Fibroblast of skin of left biceps (primary cell): ENCODE data around the gene BCL2L15.

Source experiments
- DNase-seq, 2 experiments: peaks; one replicate each; pipeline ENCODE4 v3.0.0-alpha.2; 2013; ENCODE audit warnings: low read depth in 2 of 2

The BCL2L15 gene

DNA sequence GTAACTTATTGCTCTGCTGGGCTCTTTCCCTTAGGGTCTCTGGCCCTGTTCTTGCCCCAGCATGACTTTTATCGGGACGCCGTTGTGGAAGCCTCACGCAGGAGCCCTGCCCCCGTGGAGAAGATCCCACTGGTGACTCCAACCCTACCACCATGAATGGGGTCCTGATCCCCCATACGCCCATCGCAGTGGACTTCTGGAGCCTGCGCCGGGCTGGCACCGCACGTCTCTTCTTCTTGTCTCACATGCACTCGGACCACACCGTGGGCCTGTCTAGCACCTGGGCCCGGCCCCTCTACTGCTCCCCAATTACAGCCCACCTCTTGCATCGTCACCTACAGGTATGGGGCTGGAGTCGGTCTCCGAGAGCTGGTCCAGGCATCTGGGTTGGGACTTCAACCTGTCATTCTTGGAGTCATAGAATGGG lies 18.1 kb upstream of the BCL2L15 start:
- DNase-seq = no peak

DNA sequence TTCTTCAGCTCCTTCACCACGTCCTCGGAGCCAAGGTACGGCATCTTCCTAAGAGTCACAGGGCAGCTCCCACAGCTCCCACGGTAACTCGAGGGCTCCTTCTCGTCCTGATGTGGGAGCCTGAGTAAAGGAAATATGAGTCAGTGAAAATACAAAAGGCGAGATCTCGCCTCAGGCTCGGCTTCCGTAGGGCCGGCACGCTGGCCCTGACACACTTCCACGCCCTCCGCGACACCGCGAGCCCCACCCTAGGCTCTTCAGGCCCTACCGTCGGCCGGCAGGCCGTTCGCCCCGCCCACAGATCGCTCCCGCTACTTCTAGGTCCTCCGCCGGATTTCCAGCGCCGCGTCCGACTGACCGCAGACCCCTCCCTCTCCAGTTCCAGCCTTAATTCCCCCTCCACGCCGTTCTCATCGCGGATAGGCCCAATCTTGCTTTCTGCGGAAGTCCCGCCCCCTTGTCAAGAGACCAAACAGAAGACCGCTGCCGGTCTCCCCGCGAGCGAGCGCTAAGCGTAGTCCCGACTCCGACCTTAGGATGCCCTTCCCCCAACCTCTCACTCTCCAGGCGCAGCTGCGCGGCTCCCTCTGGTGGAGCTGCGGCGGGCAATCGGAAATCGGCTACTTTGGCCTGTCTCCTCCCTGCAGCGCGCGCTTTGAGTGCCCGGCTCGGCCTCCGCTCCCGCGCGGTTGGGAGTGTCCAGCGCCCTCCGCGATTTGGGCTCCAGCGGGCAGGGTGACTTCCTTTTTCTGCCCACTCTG lies 17.5 kb upstream of the BCL2L15 start, which contains the start of the genes AP4B1 and DCLRE1B:
AP4B1 (minus strand) TSS at position 126 of the 761 bp plus-strand sequence; CDS start at position 44, 82 bp downstream.
DCLRE1B (plus strand) TSS at position 653 of the 761 bp plus-strand sequence. CDS start 261 bp downstream, outside the sequence.
- DNase-seq = peak; percentile 99 to 100

GRCh38 chr1:113904293-113904673 lies 16.9 kb upstream of the BCL2L15 start:
- DNase-seq = no peak

- no peak for DNase-seq
These were observed 16.3 kb upstream of the BCL2L15 start for GRCh38 chr1:113903501-113904292.

GRCh38 chr1:113901191-113901590 lies 13.8 kb upstream of the BCL2L15 start:
- DNase-seq = no peak

GRCh38 chr1:113899111-113899510 lies 11.7 kb upstream of the BCL2L15 start:
- DNase-seq = no peak

- DNase-seq = no peak
These were observed 10.9 kb upstream of the BCL2L15 start for GRCh38 chr1:113898241-113898814.

DNA sequence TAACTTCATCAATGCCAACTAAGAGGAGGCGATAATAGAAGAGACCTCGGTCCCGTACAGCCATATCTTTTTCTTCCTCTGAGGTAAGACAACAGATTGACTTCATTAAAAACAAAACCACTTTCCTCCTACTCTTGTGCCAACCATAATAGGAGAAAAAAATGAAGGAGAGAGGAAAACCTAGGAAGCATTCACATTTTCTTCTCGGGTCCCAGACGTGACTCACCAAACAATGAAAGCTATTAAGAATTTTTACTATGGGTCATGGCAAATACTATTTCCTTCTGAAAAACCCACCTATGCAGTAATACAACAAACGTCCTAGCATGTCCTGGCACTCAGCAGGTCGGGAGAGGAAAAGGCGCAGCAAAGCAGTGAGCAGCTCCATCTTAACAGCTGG lies 8.6 kb upstream of the BCL2L15 start:
- DNase-seq = no peak

GRCh38 chr1:113895098-113895497 lies 7.7 kb upstream of the BCL2L15 start:
- DNase-seq = no peak

DNA sequence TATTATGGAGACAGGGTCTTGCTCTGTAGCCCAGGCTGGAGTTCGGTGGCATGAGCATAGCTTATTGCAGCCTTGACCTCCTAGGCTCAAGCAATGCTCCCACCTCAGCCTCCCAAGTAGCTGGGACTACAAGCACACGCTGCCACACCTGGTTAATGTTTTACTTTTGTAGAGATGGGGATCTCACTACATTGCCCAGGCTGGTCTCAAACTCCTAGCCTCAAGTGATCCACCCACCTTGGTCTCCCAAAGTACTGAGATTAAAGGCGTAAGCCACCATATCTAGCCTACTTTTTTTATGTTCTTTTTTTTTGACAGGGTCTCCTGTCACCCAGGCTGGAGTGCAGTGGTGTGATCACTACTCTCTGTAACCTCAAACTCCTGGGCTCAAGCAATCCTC lies 5.9 kb upstream of the BCL2L15 start:
- DNase-seq = no peak

DNA sequence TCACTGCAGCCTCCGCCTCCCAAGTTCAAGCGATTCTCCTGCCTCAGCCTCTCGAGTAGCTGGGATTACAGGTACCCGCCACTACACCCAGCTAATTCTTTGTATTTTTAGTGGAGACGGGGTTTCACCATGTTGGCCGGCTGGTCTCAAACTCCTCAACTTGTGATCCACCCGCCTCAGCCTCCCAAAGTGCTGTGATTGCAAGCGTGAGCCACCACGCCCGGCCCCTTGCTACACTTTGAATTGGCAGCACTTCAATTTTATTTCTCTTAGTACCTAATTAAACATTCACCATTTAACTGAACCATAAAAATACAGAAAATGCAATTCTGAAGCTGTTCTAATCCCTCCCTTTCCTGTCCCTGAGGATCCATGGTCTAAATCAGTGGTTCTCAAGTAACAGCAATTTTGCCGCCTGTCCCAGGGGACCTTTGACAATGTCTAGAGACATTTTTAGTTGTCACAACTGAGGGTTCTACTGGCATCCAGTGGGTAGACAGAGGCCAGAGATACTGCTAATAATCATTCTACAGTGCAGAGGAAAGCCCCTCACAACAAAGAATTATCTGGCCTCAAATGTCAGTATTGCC lies 4.3 kb upstream of the BCL2L15 start:
- no peak for DNase-seq

DNA sequence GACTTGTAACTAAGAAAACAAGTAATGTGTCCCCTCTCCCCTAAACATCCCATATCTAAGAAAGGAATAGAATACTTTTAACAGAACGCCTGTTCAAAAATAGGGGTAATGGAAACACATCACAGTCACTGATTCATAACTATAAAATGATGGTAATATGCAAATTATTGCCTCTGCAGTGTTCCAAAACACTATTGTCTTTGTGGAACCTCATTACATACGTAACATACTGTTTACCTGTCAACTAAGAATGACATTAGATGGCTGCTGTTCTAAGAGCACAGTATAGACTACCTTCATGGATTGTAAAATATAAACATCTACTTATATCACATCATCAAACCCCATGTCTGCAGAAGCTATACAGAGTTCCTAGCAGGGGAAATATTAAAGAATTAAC lies 3.4 kb upstream of the BCL2L15 start:
- DNase-seq = no peak

GRCh38 chr1:113886417-113887401 lies 672 bp downstream of the BCL2L15 start:
- no peak for DNase-seq

DNA sequence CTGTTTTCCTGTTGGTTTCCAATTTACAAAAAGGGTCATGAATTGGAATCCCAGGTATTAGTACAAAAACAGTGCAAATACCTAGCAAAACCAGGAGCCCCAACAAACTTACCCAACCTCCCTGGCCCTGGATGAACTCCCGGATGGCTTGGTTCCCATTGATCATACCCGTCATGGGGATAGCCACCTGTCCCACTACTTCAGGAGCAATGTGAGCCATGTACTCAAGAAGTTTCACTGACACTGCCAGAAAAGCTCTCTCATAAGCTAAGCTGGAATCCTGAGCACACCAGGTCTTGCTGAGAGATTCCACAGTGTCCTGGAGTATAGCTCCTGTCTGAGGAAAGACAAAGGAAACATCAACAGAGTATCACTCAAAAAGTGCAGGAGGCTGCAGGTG lies 5.7 kb downstream of the BCL2L15 start:
- DNase-seq = no peak

- no peak for DNase-seq
These were observed 7.7 kb downstream of the BCL2L15 start for GRCh38 chr1:113879739-113880038.

GRCh38 chr1:113876176-113876575 lies 11.2 kb downstream of the BCL2L15 start:
- DNase-seq = no peak

- no peak for DNase-seq
These were observed 11.7 kb downstream of the BCL2L15 start for GRCh38 chr1:113875714-113876113.

DNA sequence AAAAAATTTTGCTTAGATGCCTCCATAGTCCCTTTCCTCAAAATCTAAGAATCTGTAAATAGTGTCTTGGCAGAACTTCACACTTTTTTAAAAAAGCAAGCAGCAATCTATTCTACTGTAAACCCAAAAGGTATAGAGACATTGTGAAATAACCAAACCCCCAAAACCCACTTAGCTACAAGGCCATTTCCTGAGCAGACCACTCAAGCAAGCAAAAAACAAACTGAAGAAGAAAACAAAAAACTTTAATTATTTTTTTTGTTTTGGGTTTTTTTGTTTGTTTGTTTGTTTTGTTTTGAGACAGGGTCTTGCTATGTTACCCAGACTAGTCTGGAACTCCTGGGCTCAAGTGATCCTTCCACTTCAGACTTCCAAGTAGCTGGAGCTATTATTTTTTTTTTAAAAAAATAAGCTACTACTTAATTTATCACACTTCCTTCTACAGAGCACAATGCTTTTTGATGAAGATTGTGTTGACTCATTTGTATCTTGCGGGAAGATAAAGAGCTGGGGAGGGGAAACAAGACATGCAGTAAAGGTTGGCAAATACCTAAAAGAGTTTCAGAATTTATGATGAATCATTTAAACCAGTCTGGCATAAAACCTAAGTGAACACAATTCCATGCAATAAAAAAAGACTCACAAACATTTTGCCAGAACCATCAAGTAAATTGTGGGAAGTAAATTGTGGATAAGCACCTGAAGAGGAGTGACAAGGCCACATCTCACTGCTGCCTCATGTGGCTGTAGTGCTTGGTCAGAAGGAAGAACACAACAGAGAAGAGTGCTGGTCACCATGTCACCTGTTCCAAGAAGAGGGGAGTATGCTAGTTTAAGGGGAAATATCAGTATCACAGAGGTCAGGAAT lies 13.1 kb downstream of the BCL2L15 start:
- DNase-seq = no peak

DNA sequence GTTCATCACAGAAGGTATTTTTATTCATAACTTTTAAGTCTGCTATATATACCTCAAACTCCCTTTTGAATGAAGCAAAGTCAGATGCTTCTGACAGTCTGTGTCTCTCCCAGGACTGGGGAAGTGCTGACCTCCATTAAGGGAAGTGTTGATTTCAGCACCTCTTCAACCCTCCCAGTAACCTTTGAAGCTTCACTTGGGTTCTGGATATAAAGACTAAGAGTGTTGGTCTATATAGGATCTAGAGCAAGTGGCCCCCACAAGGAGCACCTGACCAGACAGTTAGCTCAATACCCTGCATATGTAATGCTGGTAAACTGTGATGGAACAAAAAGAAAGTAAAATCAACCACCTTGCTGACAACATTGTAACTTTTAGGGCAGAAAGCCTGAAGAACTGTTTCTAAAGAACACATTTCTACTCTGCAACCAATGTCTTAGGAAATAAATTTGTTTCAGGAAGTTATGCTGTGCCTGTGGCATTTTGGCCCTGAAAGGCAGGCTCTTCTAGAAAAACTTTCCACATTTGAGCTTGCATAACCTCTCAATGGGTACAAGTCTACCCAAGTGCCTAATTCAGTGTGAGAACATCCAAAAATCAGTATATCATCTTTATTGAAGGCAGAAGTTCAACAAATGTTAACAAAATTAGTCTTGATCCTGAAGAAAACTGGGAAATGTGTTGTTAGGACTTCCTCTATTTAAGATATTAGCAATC lies 15.0 kb downstream of the BCL2L15 start:
- no peak for DNase-seq
